ENCODE measurements around the gene DYNC2I2.
A peak's percentile ranks its signal among the peaks of the same experiment; 100 is the strongest.
"Not testable (repeated sequence)": the region's sequence is repeated elsewhere in the genome, so short reads cannot be mapped to it uniquely, and the experiment has no call there.

The DYNC2I2 gene

GRCh38 chr9:128656416-128657343 lies at the start of gene DYNC2I2:
Gene DYNC2I2, minus strand, starts transcription at chr9:128656847. Its CDS starts 121 bp downstream, at chr9:128656726.
- peak; percentile 71 for DNase-seq

DNA sequence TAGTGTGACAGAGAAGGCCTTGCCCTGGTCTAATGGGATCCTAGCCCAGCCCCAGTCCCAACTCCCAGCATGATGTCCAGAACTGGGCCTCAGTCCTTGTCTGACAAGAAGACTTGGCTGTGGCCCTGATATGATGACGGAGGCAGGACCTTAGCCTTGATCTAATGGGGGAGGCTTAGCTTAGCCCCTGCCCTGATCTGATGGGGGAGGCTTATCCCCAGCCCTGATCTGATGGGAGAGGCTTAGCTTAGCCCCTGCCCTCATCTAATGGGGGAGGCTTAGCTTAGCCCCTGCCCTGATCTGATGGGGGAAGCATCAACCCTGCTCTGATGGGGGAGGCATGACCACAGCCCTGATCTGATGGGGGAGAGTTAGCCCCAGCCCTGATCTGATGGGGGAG lies 49.4 kb upstream of the DYNC2I2 start:
- DNase-seq, result no peak

DNA sequence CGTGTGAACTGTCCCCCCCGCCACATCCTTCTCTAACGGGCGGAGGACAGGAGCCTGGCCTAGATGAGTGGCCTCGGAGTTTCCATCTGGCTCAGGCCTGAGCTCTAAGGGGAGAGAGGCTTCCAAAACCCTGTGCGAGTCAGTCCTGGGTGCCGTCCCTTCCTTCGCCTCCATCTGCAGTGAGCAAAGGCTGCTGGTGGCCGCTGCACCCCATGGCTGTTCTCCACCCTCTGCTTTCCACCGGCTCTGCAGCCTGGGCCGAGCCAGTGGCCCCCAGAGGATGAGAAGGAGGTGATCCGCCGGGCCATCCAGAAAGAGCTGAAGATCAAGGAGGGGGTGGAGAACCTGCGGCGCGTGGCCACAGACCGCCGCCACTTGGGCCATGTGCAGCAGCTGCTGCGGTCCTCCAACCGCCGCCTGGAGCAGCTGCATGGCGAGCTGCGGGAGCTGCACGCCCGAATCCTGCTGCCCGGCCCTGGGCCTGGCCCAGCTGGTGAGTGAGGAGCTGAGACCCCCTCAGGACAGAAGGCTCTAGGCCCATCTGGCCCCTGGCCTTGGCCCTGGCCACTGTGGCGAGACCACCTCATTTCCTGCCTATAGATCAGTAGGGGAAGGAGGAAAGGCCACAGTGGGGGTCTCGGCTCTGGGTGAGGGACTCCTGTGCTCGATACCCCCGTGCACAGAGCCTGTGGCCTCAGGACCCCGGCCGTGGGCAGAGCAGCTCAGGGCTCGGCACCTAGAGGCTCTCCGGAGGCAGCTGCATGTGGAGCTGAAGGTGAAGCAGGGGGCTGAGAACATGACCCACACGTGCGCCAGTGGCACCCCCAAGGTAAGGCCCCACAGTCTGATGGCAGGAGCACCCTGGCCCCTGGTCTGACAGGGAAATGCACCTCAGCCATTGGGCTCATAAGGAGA lies 48.7 kb upstream of the DYNC2I2 start:
- no peak for DNase-seq

DNA sequence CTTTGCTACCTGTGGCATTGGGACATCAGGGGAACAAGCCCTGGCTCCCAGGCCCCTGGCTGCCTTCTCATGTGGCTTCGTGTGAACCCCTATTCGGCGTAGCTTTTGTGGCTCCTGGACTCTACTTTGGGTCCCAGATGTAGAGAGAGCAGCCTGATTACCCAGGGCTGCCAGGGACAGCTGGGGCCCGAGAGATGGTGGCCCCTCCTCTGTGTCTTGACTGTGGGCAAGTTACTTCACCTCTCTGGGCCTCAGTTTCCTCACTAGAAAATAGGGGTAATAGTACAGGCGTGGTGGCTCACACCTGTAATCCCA lies 47.7 kb upstream of the DYNC2I2 start:
- DNase-seq, result no peak

DNA sequence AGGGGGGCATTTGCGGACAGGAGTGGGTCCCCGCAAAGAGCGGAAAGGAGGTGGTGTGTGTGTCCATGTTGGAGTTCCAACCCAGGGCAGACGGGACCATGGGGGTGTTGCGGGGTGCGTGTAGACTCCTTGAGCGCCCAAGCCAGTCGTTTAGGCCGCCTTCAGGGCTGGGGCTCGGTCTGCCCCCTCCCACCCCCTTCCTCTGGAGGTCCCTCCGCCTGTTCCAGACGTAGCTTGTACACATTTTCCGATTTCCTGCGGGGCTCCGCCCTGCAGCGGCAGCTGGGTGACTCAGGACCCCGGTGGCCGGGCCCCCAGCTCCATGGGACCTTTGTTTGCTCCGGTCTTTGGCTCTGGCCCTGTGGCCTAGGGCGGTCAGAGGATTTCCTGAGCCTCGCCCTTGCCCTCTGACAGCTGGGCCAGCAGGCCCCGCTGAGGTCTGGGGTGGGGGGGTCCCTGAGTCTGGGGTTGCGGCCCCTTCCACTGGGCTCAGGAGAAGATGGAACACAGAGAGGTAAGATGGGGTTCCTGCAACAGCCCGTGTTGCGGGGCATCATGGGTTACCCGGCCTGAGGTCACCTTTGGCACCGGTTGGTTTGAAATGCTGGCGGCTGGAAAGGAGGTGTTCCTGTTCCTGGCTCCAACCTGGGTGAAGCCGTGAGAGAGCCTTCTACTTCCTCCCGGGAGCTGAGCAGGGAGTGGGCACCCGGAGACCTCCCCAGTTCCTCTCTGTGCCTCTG lies 47.1 kb upstream of the DYNC2I2 start:
- DNase-seq, result no peak

DNA sequence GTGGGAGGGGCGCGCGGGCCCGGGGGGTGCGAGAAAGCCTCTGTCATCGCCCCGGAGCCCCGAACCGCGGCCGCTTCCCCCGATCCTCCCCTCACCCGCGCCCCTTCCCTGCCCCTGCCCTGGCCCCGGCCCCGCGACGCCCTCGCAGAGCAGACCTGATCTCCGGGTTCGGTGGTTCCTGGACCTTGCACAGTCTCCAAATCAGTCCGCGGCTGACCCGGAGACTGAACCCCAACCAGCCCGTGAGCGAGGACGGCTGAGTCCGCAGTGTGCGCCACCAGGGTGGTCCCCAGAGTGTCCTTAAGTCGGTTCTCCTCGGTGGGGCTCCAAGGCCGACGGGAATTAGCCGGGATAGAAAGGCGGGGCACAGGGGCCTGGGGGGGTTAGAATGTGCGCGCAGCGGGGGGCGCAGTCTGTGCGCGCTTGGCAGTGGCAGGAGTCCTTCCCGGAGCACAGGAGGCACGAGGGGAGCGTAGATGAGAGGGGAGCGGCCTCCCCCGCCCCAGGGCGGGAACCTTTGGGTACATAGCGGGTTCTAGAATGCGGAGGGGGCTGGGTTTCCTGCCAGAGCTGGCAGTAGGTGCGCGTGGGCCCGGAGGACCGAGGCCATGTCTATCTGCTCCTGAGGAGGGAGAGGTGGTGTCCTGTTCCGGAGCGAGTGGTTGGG lies 46.4 kb upstream of the DYNC2I2 start:
- DNase-seq, result peak; percentile 15

DNA sequence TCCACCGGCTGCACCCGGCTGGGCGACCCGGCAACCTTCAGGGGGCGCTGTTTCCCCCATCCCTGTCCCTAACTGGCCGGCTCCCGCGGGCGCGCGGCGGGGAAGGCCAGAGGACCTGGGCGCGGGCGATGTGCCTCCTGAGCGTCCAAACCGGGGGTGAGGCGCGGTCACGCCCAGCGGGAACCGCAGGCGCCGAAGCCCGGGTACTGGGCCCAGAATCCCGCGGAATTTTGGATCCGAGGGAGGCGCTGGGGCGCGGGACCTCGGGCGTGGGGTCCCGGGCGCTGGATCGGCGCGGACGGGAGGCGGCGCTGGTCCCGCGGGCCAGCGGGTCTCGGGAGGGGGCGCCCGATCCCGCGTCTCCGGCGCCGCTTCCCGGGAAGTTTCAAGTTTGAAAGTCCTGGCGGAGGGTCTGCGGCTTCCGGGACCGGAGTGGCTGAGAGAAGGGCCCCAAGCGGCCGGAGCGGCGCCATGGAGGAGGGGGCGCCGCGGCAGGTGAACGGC lies 45.9 kb upstream of the DYNC2I2 start, which contains the start of gene PKN3:
TSS of gene PKN3 (plus strand) at position 59 of the 504 bp plus-strand sequence. CDS start at position 472, 413 bp downstream.
- peak; percentile 73 for DNase-seq

- DNase-seq, result no peak
Observed at GRCh38 chr9:128701227-128701854, 44.7 kb upstream of the DYNC2I2 start.

- DNase-seq, result not testable (repeated sequence)
Observed at GRCh38 chr9:128699096-128699795, 42.6 kb upstream of the DYNC2I2 start.

- no peak for DNase-seq
Observed at GRCh38 chr9:128696923-128697707, 40.5 kb upstream of the DYNC2I2 start.

GRCh38 chr9:128694344-128694743 lies 37.7 kb upstream of the DYNC2I2 start:
- DNase-seq, result no peak

DNA sequence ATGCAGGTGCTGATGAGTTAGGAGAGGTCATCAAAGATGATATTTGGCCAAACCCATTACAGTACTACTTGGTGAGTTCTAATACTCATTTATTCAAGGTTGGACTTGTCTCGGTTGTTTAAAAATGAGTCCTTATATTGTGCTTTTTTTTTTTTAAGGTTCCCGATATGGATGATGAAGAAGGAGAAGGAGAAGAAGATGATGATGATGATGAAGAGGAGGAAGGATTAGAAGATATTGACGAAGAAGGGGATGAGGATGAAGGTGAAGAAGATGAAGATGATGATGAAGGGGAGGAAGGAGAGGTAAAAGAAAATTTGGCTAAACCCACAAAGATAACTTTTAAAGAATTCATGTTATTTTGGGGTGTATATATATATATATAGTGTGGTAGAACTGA lies 37.1 kb upstream of the DYNC2I2 start:
- DNase-seq, result not testable (repeated sequence)

GRCh38 chr9:128690684-128691034 lies 34.0 kb upstream of the DYNC2I2 start:
- DNase-seq, result no peak

DNA sequence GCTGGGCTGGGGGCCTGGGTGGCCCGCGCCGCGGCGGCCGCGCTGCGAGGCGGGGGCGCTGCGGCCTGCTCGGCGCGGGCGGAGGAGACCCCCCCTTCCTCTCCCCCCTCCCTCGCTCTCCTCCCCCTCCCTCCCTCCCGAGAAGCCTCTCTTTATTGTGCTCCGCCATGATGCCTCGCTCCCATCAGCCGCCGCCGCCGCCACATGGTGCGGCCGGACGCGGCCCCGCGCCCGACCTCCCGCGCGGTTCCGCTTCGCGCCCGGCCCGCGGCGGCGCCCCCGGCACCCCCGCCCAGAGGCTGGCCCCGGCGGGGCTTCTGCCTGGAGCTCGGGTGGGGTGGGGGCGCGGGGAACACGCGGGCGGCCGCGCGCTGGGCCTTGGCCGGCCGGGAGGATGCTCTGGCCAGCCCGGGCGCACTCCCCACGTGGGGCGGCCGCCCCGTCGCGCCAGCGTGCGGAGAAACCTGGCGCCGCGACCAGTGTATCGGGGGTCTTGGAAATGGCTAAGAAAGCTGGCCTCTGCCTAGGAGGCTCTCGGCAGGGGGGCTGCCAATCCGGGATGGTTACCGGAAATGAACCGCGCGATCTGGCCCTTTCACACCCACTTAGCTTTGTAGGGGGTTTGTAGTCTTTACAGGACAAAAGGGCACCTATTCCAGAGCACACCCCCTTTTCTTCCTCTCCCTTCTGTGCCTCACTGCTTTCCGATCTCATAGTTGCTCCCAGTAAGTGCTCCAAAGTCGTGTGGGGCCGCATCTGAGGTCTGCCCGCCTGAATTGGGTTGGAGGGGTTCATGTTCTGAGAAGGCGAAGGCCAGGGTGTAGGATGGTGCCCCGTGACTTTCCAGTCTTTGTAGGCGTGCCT lies 33.4 kb upstream of the DYNC2I2 start:
- DNase-seq, result no peak

GRCh38 chr9:128689293-128689774 lies 32.7 kb upstream of the DYNC2I2 start:
- DNase-seq, result no peak

DNA sequence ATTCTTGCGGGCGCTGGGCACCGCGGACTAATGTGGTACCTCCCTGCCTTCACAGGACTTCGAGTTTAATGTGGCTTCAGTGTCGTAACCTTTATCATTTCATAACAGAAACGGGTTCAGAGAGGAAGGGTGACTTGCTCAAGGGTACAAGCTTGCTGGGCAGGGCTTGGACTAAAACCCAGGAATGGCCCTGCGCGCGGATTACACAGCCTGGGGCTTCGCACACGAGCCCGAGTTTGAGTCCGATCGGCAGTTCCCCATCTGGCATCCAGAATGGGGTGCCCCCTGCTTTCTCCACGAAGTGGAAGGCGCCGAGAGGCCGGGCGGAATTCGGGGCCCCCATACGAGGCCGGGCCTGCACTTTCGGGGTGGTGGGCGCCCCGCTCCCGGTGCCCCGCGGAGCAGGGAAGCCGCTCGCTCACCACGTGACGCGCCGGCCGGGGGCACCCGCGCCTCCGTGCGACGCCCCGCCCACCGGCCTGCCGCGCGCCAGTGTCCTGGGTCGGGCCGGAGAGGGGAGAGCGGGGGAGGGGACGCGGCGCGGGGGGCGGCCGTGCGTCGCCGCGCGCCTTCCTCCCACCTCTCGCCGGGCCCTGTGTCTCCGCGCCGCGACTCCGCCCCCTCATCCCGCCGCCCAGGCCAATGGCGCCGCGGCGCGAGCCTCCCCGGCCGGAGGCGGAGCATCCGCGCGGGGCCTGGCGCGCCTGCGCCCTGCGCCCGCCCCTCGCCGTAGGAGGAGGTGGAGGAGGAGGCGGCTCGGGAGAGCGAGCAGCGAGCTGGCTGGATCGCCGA lies 32.0 kb upstream of the DYNC2I2 start, which contains the start of gene SET:
TSS of gene SET (plus strand) at position 722 of the 792 bp plus-strand sequence. CDS start 361 bp downstream, outside the sequence.
- peak; percentile 78 for DNase-seq

GRCh38 chr9:128687453-128687852 lies 30.8 kb upstream of the DYNC2I2 start:
- DNase-seq, result no peak

Data from NCI-H1694 treated with DMSO at 0.1 percent for 48 hours (cell line).